Neural progenitor cell (in vitro differentiated cells): ENCODE results near the gene NIN.

Source experiments
- CTCF ChIP-seq: fragments of 200-600 bp; sonication (generic); IDR thresholded peaks from 2 replicates; pipeline ENCODE4 v1.5.1; 2017; ENCODE audit warnings: antibody characterized with exemption, mild to moderate bottlenecking
- EZH2 ChIP-seq: fragments of 200-600 bp; sonication (generic); IDR thresholded peaks from 2 replicates; pipeline ENCODE4 v1.6.1; 2017; ENCODE audit warnings: antibody characterized with exemption, mild to moderate bottlenecking, moderate library complexity
- EZH2phosphoT487 ChIP-seq: fragments of 200-600 bp; sonication (generic); IDR thresholded peaks from 2 replicates; pipeline ENCODE4 v1.6.1; 2017; ENCODE audit warnings: antibody characterized with exemption

- TF ChIP-seq EZH2 (no peak), CTCF (no peak), EZH2phosphoT487 (no peak)
Measured at GRCh38 chr14:50816395-50817047, 14.4 kb downstream of the NIN start.
